Activated CD8-positive, alpha-beta memory T cell treated with anti-CD3 and anti-CD28 coated beads, Interleukin-2, amount 50 U/mL, for 48 hours (primary cell): Measurements from ENCODE around the gene JAKMIP1.

ENCODE experiments used
- DNase-seq: peaks from one replicate; pipeline ENCODE4 v3.0.0-alpha.2; 2020

JAKMIP1 gene

DNA sequence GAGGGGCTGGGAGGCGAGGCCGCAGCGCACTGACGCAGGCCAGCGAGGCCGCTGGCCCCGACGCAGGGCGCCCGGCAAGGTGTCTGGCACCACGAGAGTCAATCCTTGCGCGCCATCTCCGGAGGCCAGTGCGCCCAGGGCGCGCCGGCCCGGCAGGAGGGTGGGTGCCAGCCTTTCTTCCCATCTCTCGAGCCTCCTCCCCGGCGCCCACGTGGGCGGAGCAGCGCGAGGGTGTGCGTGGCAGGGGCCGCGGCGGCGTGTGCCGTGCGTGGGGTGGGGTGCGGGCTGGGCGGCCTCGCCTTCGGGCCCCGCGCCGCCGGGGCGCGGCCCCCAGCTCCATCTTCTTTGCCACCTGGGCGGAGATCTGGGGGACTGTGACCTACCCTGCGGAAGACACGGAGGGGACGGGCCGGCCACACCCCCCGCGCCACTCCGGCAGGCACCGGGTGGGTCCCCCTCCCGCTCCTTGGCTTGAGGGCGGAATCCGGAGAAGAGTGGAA lies 877 bp downstream of the JAKMIP1 start:
- peak; percentile 62 for DNase-seq

DNA sequence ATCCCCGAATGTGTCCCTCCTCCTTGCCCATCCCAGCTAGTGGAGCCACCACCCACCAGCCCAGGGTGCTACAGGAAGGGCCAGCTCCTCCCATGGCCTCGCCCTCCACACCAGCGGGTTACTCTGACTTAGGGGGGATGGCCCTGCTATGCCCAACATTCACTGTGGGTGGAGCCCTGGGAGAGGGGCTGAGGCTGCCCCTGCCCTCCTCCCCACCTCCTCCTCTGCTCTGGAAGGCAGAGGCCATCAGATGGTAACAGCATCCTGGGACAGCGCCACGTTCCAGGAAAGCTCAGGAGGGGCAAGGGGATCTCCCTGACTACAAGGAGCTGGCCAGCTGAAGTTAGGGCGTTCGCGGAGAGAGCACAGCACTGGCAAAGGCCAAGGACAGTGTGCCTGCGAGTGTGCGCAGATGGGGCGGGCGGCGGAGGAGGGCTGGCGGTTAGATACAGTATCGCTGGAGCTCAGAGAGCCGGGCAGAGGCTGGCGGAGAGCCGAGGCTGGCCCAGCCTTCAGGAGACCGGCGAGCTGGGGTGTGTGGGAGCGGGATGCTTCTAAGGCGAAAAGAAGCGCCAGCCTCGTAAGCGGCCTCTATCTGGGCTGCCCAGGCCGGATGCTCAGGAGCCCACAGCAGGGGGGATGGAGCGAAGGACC lies 1.5 kb downstream of the JAKMIP1 start:
- DNase-seq, result peak; percentile 69

DNA sequence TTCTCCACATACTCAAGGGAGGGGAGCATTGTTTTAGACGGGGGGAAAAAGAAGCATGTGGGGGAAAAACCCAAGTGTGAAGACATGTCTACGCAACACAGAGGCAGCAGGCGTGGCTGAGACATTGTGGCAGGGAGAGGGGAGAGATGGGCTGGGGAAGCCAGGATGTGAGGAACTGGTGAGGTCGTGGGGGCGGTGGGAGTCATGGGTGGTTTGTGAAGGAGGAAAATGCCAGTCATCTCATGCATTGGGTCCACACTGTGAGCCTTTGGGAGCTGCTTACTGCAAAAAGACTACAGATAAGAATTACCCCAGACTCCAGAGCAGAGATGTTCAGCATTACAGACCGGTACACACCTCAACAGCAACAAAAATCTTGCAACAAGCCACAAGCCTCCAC lies 2.1 kb downstream of the JAKMIP1 start:
- peak; percentile 82 for DNase-seq

DNA sequence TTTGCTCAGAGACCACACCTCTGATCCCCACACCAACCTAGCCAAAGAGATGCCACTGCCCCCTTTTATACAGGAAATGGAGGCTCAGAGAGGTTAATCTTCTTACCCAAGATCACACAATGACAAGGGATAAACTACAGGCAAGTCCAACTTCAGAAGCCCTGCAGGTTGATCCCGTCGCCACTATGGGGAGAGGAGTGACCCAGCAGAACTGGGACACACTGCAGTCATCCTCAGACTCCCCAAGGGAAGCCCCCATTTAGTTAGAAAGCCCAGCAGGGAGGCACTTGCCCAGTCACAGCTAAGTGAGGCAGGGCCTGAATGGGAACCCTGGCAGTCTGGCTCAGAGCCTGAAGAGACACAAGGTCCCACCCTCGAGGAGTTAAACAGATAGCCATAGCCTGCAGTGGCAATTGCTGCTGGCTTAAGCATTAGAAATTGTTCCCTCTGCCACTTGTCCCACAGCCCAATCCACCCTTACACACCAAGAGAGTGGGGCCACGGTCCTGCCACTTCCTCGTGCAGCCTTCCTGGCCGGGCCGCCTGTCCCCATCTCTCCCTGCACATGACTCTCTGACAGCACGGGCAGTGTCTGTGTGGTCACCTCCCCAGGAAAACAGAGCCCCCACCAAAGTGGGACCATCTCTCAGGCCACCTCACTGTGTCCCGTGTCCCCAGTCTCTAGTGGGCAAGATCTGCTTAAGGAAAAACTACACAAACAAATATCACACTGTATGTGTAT lies 2.7 kb downstream of the JAKMIP1 start:
- DNase-seq, result no peak

DNA sequence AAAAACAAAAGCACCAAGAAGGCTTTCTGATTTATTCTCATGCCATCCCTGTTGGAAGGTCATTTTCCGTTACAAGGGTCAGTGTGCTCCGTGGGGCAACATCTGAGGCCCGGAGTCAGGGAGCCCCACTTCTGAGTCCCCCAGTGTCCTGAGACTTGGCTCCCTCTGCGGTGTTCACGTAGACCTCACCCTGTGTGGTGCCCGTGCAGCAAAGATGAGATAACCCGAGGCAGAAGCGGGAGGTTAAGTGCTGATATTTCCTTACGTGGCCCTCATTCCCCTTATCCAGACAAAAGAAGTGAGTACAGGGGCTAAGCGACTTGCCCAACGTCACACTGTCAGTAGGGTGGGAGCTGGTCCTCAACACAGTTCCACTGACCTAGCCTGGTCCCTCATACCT lies 3.5 kb downstream of the JAKMIP1 start:
- no peak for DNase-seq

DNA sequence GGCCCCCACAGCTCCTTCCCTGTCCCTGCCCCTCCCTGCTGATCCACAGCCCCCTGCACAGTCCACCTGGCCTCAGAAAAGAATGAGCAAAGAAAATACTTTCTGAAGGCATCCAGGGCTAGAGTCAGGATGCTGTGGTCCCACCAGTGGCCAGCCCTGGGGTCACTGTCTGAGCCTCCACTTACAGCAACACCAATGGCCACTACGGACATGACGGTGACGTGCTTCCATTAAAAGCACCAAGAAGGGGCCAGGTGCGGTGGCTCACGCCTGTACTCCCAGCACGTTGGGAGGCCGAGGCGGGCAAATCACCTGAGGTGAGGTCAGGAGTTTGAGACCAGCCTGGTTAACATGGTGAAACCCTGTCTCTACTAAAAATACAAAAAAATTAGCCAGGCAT lies 4.0 kb downstream of the JAKMIP1 start:
- DNase-seq, result no peak

DNA sequence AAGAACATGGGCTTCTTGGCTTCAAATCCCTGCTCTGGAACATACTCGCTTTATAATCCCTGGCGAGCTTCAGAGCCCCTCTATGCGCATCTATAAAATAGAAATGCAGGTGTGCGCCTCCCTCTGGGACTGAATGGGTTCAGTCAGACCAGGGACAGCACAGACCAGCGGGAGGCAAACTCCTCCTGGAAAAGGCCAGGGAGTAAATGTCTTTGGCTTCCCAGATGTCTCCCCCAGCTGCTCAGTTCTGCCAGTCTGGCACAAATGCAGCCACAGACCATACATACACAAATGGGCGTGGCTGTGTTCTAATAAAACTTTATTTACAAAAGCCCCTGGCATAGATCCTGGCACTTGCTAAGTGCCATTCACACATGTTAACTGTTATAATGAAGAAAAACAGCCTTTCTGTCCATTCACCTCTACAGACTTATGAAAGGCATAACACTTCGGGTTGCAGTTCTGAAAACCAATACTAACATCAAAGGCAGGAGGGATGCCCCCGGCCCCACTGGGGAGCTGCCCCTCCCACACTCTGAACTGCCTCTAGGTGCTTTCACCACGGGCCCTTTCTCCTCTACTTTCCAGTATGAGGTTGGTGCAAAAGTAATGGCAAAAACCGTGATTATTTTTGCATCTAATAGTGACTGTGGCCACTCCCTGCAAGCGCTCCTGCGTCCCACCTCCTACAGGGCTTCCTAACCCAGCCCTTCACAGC lies 4.6 kb downstream of the JAKMIP1 start:
- DNase-seq, result no peak

DNA sequence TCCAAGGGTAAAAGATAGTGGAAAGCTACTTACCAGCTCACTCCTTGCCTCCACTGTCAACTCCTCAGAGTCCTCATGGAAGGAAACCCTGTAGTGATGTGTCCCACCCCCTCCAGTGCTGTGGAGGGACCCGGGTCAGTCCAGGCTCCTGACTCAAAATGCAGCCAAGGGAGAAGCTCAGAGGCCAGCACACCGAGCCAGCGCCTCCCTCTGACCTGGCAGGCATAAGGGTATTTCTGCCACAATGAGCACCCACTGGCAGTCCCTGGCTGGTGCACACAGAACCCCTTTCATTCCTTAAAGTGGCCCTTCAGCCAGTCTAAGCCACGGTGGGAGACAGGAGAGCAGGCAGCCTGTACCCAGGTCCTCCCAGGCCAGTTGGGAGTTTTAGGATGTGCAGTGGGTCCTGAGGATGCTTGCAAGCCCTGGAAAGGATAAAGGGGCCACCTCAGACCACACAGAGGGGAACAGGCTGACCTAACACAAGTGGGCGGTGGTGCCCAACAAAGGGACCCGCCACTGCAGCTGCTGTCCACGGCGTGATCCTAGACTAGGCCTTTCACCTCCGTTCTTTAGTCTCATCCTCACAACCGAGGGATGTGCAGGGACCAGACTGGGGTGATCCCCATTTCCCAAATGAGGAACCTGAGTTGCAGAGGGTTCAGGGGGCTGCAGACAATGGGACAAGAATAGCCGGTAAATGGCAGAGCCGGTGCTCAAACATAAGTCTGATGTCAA lies 5.7 kb downstream of the JAKMIP1 start:
- DNase-seq, result no peak

DNA sequence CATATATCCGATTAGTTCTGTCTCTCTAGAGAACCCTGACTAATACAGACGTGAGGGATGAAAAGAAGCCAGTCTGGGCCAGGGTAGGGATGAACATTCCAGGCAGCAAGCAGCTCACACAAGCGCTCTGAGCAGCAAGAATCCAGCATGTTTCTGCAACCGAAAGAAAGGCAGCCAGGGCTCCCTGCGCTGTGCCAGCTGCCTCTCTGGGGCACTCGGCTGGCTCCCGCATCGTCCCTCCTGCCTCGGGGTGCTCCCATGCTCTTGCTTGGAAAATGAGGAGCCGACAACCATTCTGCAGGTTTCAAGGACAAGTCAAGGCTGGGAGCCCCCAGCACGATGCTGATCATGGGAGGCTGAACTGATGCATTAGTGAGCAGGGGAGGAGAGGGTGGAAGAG lies 7.0 kb downstream of the JAKMIP1 start:
- no peak for DNase-seq

DNA sequence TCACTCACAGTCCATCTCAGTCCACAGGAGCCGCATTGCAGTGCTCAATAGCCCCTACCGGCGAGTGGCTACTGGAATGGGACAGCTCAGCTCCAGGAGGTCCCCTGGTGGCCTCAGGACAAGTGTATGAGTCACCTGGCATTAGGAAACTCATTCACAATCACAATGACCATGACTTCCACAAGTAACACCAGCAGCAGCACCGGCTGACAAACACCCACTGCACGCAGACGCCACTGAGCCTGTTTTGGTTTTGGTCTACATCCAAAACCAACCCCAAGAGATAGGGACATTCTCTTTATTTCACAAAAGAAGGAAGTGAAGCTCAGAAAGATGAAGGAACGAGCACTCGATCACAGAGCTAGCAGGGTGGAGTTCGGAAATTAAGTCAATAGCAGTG lies 8.1 kb downstream of the JAKMIP1 start:
- no peak for DNase-seq

DNA sequence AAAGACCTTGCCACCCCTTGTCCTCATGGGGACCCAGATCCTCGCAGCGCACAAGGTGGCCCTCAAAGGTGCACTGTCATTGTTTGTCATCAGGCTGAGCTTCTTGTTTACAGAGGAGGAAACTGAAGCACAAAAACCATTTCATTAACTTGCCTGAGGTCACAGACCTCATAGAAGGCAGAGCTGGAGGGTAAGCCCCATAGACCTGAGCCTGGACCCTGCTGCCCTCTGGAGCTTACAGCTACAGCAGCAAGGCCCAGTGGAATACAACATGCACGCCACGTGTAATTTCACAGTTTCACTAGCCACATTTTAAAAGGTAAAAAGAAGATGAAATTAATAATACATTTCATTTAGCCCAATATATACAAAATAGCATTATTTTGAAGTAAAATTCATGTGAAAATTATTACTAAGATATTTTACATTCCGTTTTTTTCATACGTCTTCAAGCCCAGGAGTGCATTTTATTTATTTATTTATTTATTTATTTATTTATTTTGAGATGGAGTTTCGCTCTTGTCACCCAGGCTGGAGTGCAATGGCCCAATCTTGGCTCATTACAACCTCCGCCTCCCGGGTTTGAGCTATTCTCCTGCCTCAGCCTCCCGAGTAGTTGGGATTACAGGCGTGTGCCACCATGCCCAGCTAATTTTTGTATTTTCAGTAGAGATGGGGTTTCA lies 8.8 kb downstream of the JAKMIP1 start:
- no peak for DNase-seq

DNA sequence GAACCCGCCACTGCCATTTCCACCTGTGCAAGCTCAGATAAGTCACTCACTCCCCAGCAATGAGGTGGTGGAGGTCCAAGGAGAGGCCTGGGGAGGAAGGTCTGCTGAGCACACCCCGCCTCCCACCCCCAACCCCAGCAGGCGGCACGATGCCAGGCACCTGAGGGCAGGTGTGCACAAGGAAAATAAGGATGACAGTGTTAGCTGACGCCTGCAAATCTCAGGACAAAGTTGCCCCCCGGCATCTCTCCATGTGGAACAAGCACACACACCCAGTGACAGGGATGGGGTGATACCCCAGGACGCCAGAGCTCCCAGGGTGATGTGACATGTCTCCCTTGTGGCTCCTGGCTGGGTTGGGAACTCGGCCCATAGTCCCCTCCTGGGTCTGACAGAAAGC lies 9.9 kb downstream of the JAKMIP1 start:
- DNase-seq, result no peak

DNA sequence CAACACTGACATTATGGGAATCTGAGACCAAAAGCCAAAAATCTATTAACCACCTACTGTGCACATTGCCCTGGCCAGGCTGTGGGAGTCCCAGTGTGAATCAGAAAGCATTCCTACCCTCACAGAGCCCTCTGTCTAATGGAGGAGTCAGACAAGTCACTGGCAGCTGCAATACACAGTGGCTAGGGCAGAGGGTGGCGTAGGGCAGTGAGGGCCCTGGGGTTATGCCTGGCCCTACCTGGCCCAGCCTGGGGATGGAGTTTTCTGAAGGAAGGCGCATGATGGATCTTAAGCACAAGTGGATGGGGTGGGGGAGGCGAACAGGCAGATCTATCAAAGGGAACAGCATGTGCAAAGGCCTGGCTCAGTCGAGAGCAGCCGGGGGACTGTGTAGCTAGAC lies 10.8 kb downstream of the JAKMIP1 start:
- DNase-seq, result no peak

DNA sequence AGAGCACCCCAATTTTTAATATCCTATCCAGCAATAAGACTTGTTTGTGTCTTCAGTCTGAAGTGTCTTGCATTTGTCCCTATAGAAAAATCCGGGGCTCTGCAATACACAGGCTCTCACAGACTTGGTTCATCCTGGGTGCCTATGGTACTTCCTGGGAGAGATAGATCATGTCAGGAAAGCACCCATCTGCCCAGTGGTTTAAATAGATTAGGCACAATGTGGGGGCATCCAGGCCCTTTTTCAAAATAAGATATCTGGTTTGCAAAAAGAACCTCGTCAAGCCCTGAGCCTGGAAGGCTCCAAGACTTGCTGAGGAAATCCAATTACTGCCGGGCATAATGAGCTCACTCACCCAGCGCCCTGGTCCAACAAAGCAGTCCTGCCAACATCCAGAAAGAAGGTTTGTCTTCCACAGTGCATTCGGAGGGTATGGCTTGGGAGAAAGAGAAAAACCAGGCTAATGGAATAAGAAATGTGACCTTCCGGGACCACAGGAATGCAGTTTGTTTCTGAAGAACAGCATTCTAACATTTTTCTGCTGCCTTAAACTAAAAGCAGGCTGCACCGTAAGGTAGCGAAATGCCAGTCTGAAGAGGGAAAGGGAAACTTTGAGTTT lies 11.6 kb downstream of the JAKMIP1 start:
- DNase-seq, result no peak

DNA sequence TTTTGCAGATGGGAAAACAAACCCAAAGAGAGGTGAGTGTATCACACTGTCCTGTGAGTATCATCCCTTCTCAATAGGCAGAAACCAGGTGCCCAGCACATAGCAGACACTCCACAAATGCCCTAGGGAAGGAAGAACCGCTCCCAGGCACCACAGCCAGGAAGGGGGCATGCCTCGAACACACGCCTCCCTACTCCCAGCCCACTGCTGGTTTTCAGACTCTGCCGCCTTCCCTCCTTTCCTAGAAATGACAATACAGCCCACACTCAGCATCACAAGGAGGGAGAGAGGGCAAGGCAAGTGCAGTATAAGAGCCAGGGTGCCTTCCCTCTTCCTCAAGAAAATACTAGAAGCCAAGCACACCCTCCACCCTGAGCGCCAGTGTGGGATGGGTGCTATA lies 16.2 kb downstream of the JAKMIP1 start:
- DNase-seq, result no peak

DNA sequence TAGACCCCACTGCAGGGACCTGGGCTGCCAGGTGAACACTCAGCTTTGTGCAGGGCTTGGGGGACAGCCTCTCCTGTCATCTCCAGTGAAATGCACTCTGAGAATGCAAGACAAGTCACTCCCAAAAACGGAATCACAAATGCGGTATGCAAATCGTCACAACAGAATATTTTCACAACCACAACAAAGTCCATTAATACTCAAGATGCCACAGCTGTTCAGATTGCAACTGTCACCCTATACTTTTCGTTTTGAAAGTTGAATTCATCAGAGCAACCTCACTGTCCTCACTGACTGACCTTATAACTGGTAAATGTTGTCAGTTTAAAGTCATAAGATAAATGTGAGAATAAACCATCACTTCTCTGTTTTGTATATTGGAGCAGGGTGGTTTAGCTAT lies 16.6 kb downstream of the JAKMIP1 start:
- DNase-seq, result no peak

DNA sequence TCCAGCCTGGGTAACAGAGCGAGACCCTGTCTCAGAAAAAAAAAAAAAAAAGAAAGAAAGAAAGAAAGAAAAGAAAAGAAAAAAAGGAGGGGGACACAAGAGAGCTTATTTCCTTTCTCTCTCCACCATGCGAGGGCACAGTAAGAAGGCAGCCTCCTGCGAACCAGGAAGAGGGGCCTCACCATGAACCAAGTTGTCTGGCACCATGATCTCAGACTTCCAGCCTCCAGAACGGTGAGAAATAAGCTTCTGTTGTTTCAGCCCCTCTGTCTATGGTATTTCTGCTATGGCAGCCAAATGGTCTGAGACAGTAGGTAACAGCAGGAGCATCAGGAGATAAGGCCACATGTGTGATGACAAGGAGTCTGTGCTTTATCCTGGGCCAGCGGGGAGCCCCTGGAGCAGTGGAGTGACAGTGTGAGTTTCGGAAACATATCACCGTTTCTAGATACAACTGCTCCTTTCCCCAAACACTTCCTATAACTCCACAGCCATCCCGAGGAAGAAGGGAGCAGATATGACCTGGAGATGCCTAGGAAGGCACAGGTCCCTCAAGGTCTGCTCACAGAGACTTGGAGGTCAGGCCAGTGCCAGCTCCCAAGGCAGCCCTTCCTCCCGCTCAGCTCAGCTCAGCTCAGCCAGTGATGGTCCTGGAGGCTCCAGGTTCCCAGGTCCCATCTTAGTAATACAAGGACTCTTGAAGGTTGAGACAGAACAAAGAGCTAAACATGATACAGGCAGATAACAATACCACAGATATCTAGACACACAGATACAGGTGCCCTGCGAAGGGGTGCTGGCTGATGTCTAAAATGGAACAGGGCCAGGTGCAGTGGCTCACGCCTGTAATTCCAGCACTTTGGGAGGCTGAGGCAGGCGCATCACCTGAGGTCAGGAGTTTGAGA lies 17.7 kb downstream of the JAKMIP1 start:
- DNase-seq, result no peak

DNA sequence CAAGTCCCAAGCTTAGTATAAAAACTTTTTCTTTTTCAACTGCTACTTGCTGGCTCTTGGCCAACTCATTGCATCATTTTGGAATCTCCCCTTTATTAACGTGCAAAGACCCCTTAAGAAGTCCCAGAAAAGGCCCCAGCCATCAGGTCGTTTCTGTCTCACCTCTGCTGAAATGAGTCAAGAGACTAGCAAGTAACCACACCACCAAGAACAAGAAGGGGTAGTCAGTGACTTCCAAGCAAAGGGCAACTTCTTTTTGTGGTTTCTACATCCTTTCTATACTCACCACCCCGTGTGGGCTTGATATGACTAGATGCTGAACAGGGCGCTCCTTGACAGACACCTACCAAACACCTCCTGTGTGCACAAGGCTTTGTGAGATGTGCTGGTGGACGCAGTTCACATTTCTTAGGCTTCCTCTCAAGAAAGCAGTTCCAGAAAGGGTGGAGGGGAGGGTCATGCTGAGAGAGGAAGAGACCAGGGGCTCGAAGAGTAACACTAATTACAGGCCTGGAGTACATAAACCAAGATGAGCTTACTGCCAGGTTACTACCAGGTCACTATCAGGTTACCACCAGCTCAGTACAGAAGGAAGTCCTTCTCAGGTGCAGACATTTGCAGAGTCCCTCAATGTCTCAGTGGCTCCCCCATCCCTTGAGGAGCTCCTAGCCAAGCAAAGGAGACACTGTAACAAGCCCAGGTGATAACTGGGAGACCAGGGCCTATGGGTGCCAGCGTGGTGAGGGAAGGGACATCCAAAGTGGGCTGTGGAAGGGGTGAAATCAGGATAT lies 19.3 kb downstream of the JAKMIP1 start:
- peak; percentile 64 for DNase-seq

DNA sequence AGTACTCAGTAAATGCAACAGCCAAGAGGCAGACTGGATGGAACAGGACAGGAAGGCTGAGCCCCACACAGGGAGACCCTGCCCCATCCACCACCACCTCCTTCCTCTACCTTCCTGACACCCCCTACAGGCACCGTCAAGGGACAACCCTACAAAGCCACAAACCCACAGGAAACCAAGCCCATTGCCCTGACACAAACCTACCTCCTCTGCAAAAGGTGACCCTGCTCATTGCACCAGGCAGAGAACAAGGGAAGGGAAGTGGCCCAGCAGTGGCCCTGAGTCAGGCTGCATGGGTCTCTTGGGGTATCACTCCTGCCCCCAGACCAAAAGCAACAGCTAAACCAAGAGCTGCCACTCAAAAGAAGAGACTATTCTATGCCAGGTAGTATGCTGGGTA lies 21.0 kb downstream of the JAKMIP1 start:
- DNase-seq, result no peak

DNA sequence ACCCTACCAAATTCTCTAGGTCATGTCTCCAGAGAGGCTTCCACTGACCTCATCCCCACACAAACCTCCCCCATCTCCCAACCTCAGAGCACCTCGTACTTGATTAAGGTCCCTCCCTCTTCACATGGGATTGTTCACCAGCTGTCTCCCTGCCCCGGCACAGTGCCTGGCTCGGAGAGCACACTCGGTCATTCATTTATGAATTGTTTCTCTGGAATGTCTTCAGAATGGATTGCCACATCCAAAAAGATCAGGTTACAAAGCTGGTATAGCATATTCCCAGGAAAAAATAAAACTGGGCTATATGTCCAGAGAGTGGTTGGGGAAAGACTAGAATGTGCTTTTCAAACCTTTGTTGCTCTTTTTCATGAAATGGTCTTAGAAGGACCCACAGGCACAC lies 21.6 kb downstream of the JAKMIP1 start:
- DNase-seq, result no peak
